ENCODE data around the gene LAD1.

The LAD1 gene

DNA sequence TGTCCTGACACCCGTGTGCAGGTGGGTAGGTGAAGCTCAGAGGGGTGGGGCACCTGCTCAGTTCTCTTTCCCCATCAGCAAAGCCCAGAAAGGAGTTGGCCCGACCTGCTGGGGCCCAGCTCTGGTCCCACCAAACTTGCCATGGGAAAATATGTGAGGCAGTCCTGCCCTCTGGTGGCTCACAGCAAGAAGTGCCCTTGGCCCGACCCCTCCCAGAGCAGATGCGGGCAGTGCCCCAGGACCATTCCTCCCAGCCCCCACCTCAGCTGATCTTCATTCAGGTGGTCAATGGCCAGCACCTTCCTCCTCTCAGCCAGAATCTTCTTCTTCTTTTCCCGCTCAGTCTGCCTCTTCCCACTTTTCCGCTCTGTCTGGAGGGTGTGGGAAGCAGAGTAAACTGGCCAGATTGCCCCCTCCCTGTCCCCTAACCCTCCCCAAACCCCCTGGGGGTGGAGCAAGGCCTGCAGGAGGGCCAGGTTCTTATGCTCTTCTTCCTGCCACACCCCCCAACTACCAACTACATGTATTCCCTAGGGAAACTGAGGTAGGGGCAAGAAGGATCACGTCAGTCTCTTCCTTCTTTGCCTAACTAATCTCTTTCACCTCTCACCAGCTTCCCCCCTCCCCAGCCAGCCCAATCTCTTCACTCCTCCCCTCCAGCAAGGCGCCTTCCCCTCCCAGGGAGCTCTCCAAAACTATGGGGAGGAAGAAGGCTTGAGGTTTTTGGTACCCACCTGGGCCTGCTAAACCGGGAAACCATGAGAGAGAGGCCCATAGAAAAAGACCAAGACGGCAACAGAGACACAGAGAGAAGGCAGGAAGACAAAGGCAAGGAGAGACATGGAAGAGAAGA, 37.2 kb downstream of the LAD1 start:
- DNase-seq: no peak

DNA sequence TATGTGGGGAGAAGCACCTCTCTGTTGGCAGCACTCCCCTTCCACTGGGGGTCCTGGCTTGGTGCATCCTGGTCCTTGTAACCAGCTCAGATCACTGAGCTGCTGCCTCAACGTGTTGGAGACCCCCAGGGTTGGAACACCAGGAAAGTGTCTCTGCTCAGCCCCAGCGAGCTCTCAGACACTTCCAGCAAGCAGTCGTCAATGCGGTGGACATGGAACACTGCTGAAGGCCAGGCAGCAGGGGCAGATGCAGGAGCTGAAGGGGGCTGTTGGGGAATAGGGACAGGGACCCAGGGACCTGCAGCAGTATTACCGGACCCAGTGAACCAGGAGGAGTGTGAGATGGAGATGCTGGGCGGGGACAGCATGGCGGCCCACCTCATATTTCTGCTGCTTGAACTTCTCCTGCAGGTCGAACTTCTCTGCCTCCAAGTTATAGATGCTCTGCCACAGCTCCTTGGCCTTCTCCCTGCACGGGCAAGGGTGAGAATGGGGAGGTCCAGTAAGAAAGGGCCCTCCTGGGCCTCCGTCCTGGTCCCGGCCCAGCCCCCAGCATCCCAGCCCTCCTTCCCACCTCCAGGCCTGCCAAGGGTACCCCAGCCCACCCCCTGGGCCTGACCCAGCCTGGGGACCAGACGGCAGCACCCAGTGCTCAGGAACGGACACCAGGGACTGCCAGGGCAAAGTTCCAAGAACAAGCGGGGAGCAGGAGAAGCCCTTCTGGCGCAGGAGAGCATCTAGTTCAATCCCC, 38.0 kb downstream of the LAD1 start:
- no peak for DNase-seq

DNA sequence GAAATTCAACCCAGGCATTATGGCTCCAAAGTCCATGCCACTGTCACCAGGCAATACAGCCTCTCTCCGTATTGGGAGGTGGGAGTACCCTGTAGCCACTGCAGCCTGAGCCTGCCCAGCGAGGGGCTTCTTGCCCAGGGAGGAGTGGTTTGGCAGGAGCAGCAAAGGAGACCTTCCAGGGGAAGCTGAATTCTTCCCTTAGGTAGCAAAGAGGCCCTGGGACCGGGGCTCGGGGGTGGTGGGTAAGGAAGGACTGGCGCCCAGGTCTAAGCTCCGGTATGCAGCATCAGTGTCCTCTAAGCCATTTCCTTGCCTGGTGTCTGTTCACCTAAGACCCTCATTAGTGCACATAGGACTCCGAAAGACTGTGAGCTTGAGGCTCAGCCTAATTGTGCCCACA, 38.6 kb downstream of the LAD1 start:
- no peak for DNase-seq

DNA sequence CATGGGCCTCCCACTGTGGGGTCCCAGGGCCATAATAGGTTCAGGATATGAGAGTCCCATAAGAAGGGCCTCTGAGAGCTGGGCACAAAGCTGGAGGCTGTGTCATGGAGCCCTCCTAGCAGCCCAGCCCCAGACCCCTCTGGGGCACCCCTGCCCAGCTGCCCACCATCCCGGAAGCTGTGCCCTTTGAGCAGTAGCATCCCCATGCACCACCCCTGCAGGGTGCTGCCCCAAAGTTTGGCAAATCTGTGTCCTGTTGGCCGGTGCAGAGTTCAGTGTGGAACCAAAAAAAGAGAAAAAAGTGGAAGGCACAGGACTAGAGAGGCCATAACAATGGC, 39.3 kb downstream of the LAD1 start:
- DNase-seq: no peak

DNA sequence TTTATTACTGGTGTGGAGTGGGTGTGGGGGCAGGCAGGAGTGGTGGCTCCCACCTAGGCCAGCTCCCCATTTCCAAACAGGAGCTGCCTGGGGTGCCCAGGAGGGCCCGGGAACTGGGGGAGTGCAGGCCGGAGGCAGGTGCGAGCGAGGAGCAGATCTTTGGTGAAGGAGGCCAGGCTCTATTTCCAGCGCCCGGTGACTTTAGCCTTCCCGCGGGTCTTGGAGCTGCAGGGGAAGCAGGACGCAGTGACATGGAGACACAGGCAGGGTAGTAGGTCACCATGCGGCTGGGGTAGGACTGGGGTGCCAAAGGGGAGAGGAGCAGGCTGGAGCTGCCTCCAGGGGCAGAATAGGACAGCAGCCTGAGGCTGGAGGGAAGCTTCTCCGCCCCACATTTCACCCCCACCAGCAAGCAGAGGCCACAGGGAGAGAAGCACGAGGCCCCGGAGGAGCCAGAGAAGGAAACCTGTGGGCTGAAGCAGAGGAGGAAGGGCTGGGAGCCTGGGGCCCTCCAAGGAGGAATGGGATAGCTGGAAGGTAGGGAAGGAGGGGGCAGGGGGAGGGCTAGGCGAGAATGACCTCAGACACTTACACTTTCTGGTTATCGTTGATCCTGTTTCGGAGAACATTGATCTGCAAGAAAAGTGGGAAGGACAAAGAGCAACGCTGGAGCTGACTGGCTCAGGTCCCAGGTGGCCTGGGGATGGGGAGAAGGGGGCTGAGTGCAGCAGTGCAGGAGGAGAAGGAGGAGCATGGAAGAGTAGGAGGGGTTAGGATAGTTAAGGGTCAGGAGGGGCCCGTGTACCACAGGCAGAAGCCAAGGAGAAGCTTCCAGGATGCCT, 39.9 kb downstream of the LAD1 start:
- no peak for DNase-seq

DNA sequence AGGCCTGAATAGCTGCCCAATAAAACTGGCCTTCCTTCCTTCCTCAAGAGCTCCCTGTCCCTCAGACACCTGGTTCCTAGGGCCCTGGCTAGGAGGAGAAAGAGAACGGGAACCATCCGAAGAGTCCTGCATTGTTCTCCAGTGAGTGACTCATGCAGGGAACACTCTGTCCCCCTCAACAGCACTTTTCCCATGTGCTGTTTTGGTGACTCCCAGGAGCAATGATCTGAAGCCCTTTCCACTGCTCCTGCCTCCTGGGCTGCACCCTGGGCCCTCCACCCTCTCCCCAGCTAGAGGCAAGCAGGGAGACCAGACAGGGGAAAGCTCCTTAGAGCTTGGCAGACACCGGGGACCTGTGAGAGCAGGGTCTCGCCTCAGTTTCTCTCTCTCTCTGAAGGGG, 40.5 kb downstream of the LAD1 start:
- DNase-seq: no peak

DNA sequence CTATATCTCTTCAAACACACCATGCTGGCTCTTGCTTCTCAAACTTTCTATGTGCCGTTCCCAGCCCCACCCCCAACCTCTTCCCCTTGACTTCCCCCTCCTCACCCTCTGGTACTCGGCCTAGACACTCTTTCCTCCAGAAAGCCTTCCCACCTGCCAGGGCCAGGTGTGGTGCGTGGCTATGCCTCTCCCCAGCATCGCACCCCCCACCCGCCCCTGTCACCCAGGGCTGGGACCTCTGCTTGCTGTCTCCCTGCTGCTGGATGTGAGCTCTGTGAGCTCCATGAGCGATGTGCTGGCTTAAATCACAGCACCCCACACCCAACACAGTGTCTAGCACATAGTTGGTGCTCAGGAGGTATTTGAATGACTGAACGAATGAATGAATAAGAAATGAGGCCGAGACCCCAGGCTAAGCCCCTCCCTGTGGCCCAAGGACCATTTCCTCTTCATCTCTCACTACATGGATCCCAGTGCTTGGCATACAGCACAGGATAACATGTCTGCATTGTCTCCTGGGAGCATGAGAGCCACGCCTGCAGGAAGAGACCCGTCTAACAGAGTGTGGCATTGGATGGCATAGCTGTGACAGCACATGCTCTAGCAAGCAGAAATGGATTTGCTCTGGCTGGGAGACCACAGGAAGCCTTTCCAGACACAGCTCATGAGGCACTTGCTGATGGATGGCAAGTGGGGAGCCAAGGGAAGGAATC, 41.3 kb downstream of the LAD1 start:
- no peak for DNase-seq

DNA sequence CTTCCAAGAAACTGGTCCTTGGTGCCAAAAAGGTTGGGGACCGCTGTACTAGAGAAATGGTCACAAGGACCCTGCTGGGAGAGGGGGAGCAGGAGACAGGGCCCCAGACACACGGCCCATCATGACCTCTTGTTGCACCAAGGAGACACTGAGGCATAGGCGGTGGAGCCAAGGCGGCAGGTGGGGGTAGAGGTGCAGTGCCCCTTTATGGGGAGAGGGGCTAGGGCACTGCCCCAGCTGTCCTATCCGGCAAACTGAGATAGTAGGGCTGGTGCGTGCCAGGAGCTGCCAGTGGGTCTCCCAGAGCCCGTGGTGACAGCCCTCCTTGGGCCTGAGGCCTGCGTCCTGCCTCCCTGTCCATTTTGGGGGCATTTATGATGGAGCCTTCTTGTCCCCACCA, 41.9 kb downstream of the LAD1 start:
- DNase-seq: no peak

DNA sequence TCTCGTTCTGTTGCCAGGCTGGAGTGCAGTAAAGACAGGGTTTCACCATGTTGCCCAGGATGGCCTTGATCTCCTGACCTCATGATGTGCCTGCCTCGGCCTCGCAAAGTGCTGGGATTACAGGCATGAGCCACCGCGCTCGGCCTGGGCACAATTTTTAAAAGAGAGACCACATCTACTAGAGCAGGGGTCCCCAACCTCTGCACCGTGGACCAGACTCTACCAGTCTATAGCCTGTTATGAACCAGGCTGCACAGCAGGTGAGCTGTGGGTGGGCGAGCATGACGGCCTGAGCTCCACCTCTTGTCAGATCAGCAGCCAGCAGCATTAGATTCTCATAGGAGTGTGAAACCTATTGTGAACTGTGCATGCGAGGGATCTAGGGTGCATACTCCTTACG, 42.4 kb downstream of the LAD1 start:
- no peak for DNase-seq

DNA sequence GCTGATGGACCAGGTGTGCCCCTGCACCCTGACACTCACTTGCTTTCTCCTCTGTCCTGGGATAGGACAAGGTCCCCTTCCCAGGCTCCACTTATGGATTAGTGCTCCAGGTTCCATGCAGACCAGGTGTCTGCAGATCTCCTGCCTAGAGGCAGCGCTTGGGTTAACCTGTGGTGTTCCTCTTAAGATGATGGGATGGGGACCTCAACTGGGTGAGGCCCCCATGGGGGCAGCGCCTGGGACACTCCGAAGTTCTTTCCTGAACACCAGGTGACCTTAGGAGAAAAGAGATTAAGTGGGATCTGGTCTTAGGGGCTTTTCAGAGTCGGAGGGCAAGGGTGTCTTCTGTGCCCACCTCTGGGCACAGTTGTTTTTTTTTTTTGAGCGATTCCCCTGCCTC, 42.9 kb downstream of the LAD1 start:
- no peak for DNase-seq

DNA sequence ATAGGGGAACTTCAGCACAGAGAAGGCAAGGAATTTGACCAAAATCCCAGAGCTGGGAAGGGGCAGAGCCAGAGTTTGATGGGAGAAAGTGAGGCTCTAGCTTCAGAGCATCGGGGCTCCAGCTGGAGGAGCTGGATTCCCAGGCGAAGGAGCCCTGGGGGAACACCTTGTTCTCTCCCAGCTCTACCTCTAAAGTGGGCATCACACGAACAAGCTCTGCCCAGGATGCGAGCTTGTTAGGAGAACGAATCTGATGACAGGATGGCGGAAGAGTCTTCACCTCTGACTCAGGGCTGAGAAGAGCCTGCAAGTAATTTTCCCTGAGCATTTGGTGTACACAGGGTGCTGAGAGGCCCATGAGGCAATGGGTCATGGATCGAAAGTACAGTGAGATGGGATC, 43.7 kb downstream of the LAD1 start:
- DNase-seq: no peak

DNA sequence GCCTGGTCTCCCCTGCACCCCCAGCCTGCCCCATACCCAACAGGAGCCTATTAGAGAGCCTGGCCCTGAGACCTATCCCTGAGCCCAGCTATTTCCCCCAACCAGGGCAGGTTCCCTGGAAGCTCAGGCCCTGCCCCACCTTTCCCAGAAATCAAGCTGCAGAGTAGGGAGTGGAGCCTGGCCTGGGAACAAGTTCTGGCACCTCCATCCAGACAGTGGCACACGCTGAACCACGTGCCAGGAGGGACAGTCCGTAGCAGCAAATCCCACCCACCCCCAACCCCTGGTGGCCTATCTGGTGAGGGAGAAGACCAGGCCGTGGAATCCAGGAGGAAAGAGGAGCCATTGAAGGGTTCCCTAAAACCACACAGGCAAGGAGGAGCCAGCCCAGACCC, 44.2 kb downstream of the LAD1 start:
- DNase-seq: no peak

DNA sequence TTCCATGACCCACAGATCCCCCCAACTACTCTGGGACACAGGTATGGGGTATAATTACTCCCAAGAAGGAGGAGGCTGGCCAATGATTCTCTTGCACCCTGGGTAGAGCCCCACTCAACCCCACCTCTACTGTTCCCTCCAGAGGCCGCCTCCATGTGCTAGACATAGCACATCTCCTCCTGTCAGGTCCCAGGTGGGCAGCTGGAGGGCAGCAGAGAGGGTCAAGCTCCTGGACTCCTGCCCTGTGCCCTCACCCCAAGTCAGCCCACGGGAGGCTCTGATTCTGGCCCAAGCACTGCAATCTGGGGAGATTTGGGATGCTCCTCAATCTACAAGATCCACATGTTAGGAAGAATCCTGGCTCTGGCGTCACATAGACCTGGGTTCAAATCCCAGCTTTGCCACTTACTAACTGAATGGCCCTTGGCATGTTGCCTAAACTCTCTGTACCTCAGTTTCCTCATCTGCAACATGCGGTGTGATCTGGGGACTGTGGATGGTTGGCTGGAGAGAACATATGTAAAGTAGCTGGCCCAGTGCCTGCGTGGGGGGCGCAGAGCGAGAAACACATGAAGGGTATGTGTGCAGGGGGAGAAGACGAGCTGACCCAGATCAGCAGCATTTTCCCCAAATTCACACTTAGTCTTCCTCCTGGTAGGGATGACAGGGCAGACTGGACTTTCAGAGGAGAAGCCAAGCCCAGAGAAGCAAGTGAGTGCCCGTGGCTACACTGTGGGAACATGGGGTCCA, 44.8 kb downstream of the LAD1 start:
- DNase-seq: no peak

DNA sequence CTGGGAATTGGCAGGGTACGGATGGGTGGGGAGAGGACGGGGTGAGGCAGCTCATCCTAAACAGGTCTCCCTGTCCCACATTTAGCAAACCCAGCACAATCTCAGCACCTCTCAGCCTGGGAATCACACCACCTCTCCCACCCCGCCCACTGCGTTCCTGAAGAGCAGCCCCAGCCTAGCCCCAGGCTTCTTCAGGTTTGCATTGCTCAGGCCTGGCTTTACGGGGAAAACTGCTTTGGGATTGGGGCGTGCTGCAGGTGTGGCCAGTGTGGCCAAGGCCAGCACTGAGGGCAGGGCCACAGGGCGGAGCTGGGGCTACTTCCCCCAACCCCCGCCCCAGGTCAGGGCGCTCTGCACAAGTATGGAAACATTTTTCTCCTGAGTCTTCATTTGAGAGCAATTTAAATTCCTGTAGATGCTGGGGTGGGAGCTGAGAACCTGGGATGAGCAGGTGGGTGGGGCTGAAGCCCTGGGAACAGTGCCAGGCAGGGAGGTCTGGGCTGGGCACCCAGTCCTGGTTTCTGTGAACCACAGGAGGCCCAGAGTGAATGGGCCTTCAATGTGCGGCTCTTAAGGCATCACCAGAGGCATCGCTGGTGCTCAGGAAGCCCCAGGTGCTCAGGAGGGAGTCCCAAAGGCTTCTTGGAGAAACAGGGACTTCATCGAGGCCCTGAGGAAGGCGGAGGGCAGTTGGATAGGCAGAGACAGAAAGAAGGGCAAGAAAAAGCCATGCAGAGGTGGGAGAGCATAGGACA, 45.8 kb downstream of the LAD1 start:
- DNase-seq: no peak

DNA sequence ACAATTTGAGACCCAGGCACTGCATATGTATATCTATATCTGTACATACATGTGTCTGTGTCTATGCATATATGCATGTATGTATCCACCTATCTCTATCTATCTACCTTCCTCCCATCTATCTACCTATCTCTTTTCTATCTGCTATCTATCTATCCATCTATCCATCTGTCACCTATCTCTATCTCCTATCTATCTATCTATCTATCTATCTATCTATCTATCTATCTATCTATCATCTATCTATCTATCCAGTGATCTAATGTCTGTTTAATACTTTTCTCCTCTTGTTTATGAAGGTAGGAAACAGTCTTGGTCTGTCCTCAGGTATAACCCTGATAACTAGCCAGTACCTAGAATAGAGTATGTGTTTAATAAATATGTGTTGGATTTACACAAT, 47.5 kb downstream of the LAD1 start:
- no peak for DNase-seq

DNA sequence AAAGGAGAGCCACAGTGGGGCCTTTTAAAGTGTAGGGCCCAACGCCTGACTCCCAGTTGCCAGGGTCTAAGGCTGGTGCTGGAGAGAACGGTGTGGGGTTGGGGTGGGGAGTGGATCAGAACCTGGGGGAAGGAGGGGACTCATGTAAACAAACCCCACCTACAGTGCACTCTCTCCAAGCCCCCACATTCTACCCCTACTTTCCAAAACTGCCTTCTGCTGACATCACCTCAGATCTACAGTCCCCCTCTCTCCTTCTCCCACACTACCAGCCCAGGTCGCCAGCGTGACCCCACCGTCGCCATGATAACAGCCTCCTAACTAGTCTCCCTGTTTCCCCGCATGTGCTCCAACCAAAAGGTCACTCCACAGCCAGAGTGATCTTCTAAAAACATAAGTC, 48.2 kb downstream of the LAD1 start:
- no peak for DNase-seq

DNA sequence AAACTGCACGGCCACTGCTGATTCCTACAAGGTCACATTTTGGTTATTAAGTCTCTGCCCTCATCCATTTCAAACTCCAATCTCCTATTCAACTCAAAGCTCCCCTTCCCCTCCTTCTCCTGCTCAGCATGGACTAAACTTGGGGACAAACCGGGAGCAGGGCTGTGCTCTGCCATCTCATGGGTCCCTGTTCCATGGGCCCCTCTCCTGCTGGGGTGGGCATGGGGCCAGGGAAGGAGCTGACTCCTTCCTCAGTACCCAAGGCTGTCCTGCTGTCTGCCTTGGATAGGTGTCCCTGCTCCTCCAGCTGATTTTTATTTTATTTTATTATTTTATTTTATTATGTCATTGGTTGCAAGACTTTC, 48.8 kb downstream of the LAD1 start:
- no peak for DNase-seq

DNA sequence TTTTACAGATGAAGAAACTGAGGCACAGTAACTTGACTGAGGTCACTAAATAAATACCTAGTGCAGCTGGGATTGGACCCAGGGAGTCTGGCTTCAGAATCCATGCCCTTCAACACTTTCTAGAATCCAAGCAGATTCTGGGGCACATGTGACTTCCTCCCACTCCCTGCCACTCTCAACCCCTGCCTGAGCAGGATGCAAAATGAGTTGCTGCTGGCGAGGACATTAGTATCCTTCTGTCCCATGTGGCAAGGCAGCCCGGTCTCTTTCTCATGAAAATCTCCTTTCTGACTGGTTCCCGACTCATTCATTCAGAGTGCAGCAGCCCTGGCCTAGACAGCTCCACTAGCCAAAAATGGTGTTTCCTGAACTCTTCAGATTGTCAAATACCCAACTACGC, 50.0 kb downstream of the LAD1 start:
- no peak for DNase-seq

DNA sequence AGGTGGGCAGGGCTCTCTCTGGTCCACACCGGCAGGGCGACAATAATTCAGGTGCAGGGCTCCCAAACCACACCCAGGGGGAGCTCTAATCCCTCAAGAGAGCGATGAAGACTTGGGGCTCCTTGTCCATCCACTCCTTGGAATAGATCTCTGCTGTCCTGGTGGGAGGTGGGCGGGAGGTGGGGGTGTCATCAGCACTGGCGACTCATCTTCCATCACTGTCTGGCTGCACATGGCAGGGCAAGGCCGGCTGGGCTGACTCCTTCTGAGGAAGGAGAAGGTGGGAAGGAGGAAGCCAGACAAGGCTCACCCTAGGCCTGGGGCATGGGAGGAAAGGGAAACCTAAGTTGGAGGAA, 50.9 kb downstream of the LAD1 start:
- no peak for DNase-seq

DNA sequence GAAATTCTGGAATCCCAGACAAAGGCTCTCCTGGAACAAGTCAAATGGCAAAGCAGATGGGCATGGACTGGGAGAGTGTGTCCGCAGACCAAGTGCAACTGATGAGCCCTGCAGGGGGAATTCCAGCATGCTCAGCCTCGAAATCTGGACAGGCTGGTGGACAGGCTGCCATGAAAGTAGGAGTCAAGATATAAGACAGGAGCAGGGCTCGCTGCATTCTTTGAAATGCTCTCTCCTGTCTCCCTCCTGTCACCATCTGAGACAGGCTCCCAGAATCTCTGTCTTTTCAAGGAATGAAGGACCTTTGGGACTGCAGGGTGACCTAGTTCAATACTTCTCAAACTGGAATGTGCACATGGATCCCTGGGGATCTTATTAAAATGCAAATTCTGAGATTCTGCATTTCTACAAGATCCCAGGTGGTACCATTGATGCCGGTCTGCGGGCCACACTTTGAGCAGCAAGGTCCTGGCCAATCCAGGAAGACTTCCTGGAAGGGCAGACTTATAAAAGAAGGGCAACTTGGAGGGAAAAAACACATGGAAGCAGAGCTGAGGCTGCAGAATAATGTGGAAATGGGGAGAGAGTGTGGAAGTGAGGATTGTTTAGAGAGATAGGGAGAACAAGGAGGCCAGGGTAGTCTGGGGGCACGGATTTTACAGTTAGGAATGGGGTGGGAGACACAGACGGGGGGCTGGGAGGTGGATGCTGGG, 51.5 kb downstream of the LAD1 start:
- no peak for DNase-seq

DNA sequence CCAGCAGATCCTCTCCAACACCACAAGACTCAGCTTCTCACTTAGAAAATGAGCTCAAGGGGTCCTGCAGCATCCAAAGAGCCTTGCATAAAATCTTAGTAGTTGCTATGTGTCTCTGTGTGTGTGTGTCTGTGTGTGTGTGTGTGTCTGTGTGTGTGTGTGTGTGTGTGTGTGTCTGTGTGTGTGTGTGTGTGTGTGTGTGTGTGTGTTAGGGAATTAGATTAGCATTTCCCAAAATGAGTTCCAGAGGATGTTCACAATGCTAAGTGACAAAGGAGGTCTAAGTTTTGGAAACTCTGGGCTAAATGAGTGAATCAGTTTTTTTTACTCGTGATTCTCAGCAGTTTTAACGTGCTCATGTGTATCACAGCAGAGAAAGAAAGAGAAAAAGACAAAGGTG, 52.1 kb downstream of the LAD1 start:
- DNase-seq: no peak

Measured in activated CD4-positive, CD25-positive, alpha-beta regulatory T cell treated with anti-CD3 and anti-CD28 coated beads, Interleukin-2, amount 50 U/mL, for 72 hours (primary cell).